A673 (cell line): ENCODE data around the gene USH1G.

Experiments used
- EZH2 ChIP-seq: fragments of 200-600 bp; sonication (generic); IDR thresholded peaks from 2 replicates; pipeline ENCODE4 v1.6.1; 2017; ENCODE audit warnings: borderline replicate concordance, low read depth, mild to moderate bottlenecking, mixed read lengths, antibody characterized with exemption, low read length; ENCODE audit not compliant: poor library complexity, severe bottlenecking
- TF ChIP-seq, protein P1 (sequence below): fragments of 300-800, 200-600 bp; sonication (generic); conservative IDR thresholded peaks from 2 replicates; pipeline ENCODE4 v1.5.1; 2017; ENCODE audit warnings: low read depth, mild to moderate bottlenecking, antibody characterized with exemption, low read length, moderate library complexity, mixed read lengths

DNA sequence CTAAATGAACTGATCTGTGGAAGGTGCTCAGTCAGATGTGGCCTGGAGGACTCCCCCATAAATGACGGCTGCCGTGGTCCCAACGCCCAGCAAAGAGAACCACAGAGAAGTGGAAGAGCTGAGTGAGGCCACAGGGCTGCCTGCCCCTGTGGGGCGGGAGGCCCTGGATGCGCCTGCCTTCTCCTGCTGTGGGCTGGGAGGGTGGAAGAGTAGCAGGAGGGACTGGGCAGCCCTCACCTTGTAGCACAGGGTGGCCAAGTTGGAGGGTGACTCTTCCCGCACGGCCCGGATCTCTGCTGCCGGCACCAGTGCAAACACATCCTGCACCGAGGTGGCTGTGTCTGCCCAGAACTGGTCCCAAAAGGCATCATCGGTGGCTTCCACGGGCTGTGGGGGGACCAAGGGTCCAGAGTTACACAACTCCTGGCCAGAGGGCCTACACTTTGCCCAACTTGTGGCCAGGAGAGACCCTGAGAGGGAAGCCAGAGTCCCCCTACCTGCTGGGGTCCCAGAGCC, 41.2 kb upstream of the USH1G start:
- TF ChIP-seq, protein P1, sequence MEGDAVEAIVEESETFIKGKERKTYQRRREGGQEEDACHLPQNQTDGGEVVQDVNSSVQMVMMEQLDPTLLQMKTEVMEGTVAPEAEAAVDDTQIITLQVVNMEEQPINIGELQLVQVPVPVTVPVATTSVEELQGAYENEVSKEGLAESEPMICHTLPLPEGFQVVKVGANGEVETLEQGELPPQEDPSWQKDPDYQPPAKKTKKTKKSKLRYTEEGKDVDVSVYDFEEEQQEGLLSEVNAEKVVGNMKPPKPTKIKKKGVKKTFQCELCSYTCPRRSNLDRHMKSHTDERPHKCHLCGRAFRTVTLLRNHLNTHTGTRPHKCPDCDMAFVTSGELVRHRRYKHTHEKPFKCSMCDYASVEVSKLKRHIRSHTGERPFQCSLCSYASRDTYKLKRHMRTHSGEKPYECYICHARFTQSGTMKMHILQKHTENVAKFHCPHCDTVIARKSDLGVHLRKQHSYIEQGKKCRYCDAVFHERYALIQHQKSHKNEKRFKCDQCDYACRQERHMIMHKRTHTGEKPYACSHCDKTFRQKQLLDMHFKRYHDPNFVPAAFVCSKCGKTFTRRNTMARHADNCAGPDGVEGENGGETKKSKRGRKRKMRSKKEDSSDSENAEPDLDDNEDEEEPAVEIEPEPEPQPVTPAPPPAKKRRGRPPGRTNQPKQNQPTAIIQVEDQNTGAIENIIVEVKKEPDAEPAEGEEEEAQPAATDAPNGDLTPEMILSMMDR = no peak
- no peak for TF ChIP-seq EZH2
